Measurements from ENCODE around the gene LRRC59.

Gene LRRC59

DNA sequence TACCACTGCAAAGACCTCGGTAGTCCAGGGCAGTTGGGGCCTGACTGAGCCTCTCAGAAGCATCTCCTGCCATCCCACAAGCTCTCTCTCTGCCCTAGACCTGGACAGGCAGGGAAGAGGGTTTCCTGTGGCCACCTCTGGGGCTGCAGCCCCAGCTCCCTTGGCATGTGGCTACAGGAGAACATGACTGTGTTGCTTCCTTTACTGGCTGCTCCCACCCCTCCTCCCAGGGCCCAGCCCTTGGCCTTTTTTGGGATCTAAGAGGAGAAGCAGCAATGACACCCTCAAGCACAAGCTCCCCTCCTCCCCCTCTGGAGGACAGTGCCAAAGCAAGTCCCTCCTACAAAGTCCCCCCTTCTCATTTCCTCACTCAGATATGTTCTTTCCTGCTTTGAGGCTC is 29.9 kb downstream of the LRRC59 start:
- Mint-ChIP-seq H3K9me3 (no peaks in the 10 kb centered on the region), H3K4me3 (no peak overlapping the region)

DNA sequence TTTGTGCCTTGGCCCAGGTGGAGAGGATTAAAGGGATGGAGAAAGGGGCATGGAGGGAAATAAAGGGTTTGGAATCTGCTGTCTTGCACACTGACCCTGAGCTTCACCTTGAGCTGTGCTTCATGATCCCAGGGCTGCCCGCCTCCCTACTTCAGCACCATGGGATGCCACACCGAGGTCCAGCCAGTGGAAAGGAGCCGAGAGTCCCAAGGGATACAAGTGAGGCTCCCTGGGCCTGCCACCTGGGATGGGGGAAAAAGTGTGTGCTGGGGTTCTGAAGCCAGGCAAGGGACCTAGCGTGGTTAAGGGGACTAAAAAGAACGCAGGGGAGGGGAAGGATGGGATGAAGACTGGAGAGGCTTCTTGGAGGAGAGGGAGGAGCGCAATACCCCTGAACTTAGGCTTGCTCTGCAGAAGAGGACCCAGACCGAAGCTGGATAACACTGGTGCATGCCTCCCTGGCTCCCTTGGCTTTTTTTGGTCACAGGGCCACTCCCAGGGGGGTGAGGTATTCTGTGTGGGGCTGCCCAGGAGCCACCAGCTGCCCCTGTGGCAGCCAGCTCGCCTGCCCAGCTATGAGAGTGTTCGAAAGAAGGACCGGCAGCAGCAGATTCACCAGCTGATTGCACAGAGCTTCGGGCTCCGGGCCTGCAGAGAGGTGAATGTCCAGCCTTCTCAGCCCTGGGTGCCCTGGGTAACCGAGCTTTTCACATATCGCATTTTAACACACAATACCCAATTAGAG is 31.5 kb downstream of the LRRC59 start:
- peaks cover 9% of the 10 kb centered on the region for H3K4me1 Mint-ChIP-seq (ENCODE audit: low read depth)
- no peak overlapping the region for H3K27ac Mint-ChIP-seq

More for the DNA sequence above, 29.9 kb downstream of the LRRC59 start:
- intact Hi-C loops (cut with micrococcal nuclease): no loop called here
- Mint-ChIP-seq H3K27ac (no peak overlapping the region), H3K36me3 (ENCODE audit: low read depth) (peaks cover 78% of the 10 kb centered on the region), H3K27me3 (no peaks in the 10 kb centered on the region), H3K4me1 (ENCODE audit: low read depth) (peaks cover 16% of the 10 kb centered on the region)

DNA sequence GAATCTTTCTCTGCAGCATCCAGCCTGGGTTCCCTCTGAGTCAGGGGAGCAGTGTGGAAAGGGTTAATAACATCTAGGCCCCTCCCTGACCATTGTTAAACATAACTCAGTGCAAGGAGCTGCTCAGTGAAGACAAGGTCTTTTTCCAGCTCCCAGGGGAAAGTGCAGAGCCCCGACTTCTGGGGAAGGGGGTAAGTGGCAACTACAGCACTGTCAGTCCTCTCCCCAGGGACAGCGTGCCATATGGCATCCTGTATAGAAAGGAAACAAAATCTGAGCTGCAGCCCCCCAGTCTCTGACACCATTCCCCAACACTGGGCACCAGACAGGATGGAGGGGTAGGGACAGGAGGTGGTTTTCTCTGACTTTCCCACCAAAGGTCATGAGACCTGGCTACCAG is 32.2 kb downstream of the LRRC59 start:
- Mint-ChIP-seq H3K36me3 (ENCODE audit: low read depth) (peaks cover 66% of the 10 kb centered on the region), H3K27me3 (no peaks in the 10 kb centered on the region), H3K9me3 (no peaks in the 10 kb centered on the region), H3K27ac (no peak overlapping the region), H3K4me1 (ENCODE audit: low read depth) (peaks cover 9% of the 10 kb centered on the region), H3K4me3 (no peak overlapping the region)
- intact Hi-C loops (cut with micrococcal nuclease): no loop called here

More for the DNA sequence above, 31.5 kb downstream of the LRRC59 start:
- intact Hi-C loops (cut with micrococcal nuclease): no loop called here
- H3K36me3 Mint-ChIP-seq (ENCODE audit: low read depth): peaks cover 66% of the 10 kb centered on the region
- H3K27me3 Mint-ChIP-seq: no peaks in the 10 kb centered on the region
- H3K9me3 Mint-ChIP-seq: no peaks in the 10 kb centered on the region
- no peak overlapping the region for H3K4me3 Mint-ChIP-seq

GRCh38 chr17:50364715-50365114 is 32.6 kb downstream of the LRRC59 start:
- no peak overlapping the region for H3K4me3 Mint-ChIP-seq
- intact Hi-C loops (cut with micrococcal nuclease): loop anchor here (5.0 kb wide), 1 partner anchor 113 kb away; the partner anchor contains the start of gene RSAD1
- H3K36me3 Mint-ChIP-seq (ENCODE audit: low read depth): peaks cover 66% of the 10 kb centered on the region
- peaks cover 9% of the 10 kb centered on the region for H3K4me1 Mint-ChIP-seq (ENCODE audit: low read depth)
- H3K27me3 Mint-ChIP-seq: no peaks in the 10 kb centered on the region
- H3K9me3 Mint-ChIP-seq: no peaks in the 10 kb centered on the region
- no peak overlapping the region for H3K27ac Mint-ChIP-seq

DNA sequence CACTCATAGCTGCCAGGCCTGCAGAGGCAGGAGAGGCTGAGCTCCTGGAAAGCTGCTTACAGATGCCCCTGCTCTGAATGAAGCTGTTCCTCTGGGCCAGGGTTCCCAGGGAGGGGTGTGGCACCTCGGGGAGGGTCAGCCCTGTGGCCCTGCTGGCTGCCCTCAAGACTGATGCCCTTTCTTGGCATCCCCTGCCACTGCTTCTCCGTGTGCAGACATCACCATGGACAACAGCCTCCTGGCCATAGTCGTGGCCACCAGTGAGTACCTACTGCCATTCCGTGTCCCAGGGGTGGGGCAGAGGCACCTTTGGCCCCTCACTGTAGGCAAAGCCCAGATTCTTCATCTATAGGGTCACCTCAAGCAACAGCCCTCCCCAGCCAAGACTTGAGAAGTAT is 33.3 kb downstream of the LRRC59 start:
- H3K4me1 Mint-ChIP-seq (ENCODE audit: low read depth): peaks cover 9% of the 10 kb centered on the region
- peaks cover 65% of the 10 kb centered on the region for H3K36me3 Mint-ChIP-seq (ENCODE audit: low read depth)
- H3K4me3 Mint-ChIP-seq: no peak overlapping the region
- intact Hi-C loops (cut with micrococcal nuclease): loop anchor here (5.0 kb wide), 1 partner anchor 113 kb away; the partner anchor contains the start of gene RSAD1
- H3K9me3 Mint-ChIP-seq: no peaks in the 10 kb centered on the region
- H3K27me3 Mint-ChIP-seq: no peaks in the 10 kb centered on the region
- H3K27ac Mint-ChIP-seq: no peak overlapping the region

GRCh38 chr17:50363217-50364060 is 33.9 kb downstream of the LRRC59 start:
- H3K27ac Mint-ChIP-seq: no peak overlapping the region
- H3K36me3 Mint-ChIP-seq (ENCODE audit: low read depth): peaks cover 66% of the 10 kb centered on the region
- intact Hi-C loops (cut with micrococcal nuclease): loop anchor here (5.0 kb wide), 1 partner anchor 114 kb away; the partner anchor contains the start of gene RSAD1
- H3K27me3 Mint-ChIP-seq: no peaks in the 10 kb centered on the region
- H3K9me3 Mint-ChIP-seq: no peaks in the 10 kb centered on the region
- peaks cover 9% of the 10 kb centered on the region for H3K4me1 Mint-ChIP-seq (ENCODE audit: low read depth)
- no peak overlapping the region for H3K4me3 Mint-ChIP-seq

DNA sequence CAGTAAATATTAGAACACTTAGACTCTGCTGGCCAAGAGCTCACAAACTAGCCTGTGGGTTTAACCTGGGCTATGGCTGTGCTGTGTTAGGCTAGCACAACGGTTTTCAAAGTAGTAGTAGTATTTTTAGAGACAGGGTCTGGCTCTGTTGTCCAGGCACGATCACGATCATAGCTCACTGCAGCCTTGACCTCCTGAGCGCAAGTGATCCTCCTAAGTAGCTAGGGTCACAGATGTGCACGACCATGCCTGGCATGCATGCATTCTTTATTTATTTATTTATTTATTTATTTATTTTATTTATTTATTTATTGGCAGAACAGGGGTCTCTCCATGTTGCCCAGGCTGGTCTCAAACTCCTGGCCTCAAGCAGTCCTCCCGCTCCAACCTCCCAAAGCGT is 34.7 kb downstream of the LRRC59 start:
- H3K27ac Mint-ChIP-seq: no peak overlapping the region
- no peak overlapping the region for H3K4me3 Mint-ChIP-seq

GRCh38 chr17:50361561-50362480 is 35.5 kb downstream of the LRRC59 start:
- H3K4me3 Mint-ChIP-seq: no peak overlapping the region
- no peaks in the 10 kb centered on the region for H3K27me3 Mint-ChIP-seq
- peaks cover 9% of the 10 kb centered on the region for H3K4me1 Mint-ChIP-seq (ENCODE audit: low read depth)
- H3K27ac Mint-ChIP-seq: no peak overlapping the region
- peaks cover 66% of the 10 kb centered on the region for H3K36me3 Mint-ChIP-seq (ENCODE audit: low read depth)
- intact Hi-C loops (cut with micrococcal nuclease): loop anchor here (5.0 kb wide), 1 partner anchor 115 kb away; the partner anchor contains the start of gene RSAD1
- no peaks in the 10 kb centered on the region for H3K9me3 Mint-ChIP-seq

More for the DNA sequence above, 34.7 kb downstream of the LRRC59 start:
- peaks cover 66% of the 10 kb centered on the region for H3K36me3 Mint-ChIP-seq (ENCODE audit: low read depth)
- no peaks in the 10 kb centered on the region for H3K9me3 Mint-ChIP-seq
- intact Hi-C loops (cut with micrococcal nuclease): loop anchor here (5.0 kb wide), 1 partner anchor 115 kb away; the partner anchor contains the start of gene RSAD1
- peaks cover 9% of the 10 kb centered on the region for H3K4me1 Mint-ChIP-seq (ENCODE audit: low read depth)
- H3K27me3 Mint-ChIP-seq: no peaks in the 10 kb centered on the region

DNA sequence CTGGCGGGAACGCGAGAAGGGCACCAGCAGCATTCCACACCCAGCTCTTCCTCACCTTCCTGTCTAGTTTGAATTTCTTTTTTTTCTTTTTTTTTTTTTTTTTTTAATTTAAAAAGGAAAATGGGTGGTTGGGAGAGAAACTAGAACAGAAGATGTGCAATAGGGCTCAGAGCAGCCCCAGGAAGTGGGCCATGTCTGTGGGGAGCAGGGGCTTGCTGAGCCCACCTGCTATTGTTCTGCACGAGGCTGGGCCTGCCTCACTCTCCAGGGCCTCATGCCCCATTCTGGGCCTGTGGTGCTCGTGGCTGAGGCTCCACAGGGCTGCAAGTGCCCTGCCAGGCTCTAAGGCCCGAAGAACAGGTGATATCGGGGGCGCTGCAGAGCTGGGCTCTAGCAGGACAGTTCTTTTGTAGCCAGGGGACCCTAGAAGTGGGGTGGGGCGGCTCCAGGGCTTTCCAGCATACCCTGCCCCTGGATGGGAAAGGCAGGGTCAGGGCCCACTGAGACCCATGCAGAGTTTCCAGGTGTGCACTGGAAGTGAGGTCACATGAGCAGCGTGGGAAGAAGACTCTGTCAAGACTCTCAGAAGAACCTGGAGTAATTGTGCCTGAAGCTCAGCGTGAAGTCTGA is 36.7 kb downstream of the LRRC59 start:
- intact Hi-C loops (cut with micrococcal nuclease): loop anchor here (5.0 kb wide), 1 partner anchor 117 kb away; the partner anchor contains the start of gene RSAD1
- peaks cover 66% of the 10 kb centered on the region for H3K36me3 Mint-ChIP-seq (ENCODE audit: low read depth)
- H3K27ac Mint-ChIP-seq: no peak overlapping the region
- no peak overlapping the region for H3K4me3 Mint-ChIP-seq
- H3K4me1 Mint-ChIP-seq (ENCODE audit: low read depth): peaks cover 9% of the 10 kb centered on the region
- no peaks in the 10 kb centered on the region for H3K9me3 Mint-ChIP-seq
- H3K27me3 Mint-ChIP-seq: no peaks in the 10 kb centered on the region

DNA sequence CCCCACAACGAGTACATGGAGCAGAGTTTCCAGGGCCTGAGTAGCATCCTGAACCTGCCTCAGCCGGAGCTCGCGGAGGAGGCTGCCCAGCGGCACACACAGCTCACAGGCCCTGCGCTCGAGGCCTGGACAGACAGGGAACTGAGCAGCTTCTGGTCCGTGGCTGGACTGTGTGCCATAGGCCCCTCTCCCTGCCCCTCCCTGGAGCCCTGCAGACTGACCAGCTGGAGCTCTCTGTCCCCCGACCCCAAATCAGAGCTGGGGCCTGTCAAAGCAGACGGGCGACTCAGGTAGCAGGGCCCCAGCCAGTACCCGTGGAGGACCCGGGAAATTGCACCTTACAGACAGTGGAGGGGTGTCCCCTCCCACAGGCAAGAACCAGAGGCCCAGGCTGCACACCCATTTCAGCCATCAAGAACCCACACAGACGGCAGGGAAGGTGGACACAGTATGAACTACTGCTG is 37.3 kb downstream of the LRRC59 start:
- Mint-ChIP-seq H3K27me3 (no peaks in the 10 kb centered on the region), H3K27ac (no peak overlapping the region), H3K36me3 (ENCODE audit: low read depth) (peaks cover 66% of the 10 kb centered on the region), H3K4me3 (no peak overlapping the region), H3K4me1 (ENCODE audit: low read depth) (peaks cover 9% of the 10 kb centered on the region), H3K9me3 (no peaks in the 10 kb centered on the region)
- intact Hi-C loops (cut with micrococcal nuclease): loop anchor here (5.0 kb wide), 1 partner anchor 117 kb away; the partner anchor contains the start of gene RSAD1

DNA sequence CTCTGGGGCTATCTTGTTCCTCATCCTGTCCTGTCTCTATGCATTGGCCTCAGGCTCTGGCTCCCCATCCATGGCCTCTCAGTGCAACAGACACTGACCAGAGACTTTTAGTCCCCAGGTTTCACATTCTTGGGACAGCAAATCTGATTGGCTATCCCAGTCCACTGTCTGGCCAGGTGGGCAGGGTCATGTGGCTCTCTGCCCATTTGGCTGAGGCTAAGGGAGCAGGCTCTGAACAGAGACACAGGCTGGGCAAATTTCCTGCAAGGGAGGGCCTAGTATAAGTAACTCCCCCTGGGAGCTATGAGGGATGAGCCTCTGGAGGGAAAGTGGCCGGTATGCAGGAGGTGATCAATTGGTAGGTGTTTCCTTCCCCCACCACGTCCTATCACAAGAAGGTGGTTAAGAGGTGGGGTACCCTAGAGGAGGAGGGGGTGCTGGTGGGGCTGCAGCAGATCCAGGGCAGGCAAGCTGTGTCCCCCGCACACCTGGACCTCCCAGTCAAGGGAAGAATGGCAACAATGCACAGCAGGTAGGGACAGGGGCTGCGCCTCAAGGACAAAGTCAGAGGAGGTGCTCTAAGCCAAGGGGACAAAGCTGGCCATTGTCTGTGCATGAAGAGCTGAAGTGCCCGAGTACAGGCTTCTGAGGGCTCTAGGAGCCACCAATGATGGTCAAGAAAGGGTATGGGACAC is 38.2 kb downstream of the LRRC59 start:
- Mint-ChIP-seq H3K4me1 (ENCODE audit: low read depth) (peaks cover 9% of the 10 kb centered on the region), H3K27me3 (no peaks in the 10 kb centered on the region), H3K36me3 (ENCODE audit: low read depth) (peaks cover 66% of the 10 kb centered on the region), H3K4me3 (no peak overlapping the region), H3K27ac (no peak overlapping the region), H3K9me3 (no peaks in the 10 kb centered on the region)
- intact Hi-C loops (cut with micrococcal nuclease): no loop called here

DNA sequence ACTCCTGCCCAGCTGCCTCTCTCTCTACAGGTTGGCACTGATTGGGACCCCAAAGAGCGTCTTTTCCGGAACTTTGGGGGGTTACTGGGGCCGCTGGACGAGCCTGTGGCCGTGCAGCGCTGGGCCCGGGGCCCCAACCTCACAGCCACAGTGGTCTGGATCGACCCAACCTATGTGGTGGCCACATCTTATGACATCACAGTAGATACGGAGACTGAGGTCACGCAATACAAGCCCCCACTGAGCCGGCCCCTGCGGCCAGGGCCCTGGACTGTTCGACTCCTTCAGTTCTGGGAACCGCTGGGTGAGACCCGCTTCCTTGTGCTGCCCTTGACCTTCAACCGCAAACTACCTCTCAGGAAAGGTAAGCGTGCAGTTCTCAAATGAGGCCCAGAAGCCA is 39.1 kb downstream of the LRRC59 start:
- Mint-ChIP-seq H3K4me3 (no peak overlapping the region), H3K36me3 (ENCODE audit: low read depth) (peaks cover 75% of the 10 kb centered on the region), H3K4me1 (ENCODE audit: low read depth) (peaks cover 9% of the 10 kb centered on the region), H3K27ac (no peak overlapping the region), H3K9me3 (no peaks in the 10 kb centered on the region), H3K27me3 (no peaks in the 10 kb centered on the region)
- intact Hi-C loops (cut with micrococcal nuclease): no loop called here
